GM19463 (cell line): ENCODE results near the gene PRR9.
A peak's percentile ranks its signal among the peaks of the same experiment; 100 is the strongest.
"Not testable (repeated sequence)": the region's sequence is repeated elsewhere in the genome, so short reads cannot be mapped to it uniquely, and the experiment has no call there.

Experiments
- ATAC-seq: cut with Tn5 transposase; IDR thresholded peaks from one replicate; pipeline ENCODE4 v1.9.1; 2021; ENCODE audit warnings: mild to moderate bottlenecking, moderate library complexity; ENCODE audit not compliant: unreplicated experiment

The PRR9 gene

DNA sequence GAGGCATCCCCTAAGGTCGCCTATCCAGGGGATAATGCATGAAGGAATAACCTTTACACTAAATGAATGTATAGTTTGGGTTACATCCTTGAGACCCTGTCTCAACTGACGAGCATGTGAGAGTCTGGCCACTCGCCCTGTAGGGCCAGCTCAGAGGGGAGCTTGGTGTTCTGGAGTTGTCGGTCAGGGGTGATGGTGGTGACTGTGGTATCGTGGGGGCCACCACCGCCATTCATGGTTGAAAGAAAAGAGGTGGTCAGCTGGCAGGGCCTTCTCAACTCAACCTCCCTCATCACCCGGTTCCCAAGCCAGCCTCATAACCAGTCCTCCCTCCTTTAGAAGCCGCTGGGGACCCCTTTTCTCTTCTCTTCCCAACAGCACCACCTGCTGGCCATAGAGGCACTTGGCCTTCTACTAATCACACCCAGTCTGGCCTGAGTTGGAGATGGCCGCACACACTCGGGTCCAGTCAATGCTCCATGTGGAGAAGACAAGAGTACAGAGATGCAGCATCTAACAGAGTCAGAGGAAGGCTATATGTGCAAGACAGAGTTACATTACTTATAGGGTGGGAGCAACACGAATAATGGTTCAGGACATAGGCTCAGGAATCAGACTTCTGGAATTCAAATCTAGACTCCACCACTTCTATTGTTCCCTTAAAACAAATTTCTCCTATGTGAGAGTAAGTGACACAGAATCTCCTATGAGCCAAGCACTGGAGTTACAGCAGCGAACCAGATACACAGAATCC is 11.9 kb downstream of the PRR9 start:
- not testable (repeated sequence) for ATAC-seq

DNA sequence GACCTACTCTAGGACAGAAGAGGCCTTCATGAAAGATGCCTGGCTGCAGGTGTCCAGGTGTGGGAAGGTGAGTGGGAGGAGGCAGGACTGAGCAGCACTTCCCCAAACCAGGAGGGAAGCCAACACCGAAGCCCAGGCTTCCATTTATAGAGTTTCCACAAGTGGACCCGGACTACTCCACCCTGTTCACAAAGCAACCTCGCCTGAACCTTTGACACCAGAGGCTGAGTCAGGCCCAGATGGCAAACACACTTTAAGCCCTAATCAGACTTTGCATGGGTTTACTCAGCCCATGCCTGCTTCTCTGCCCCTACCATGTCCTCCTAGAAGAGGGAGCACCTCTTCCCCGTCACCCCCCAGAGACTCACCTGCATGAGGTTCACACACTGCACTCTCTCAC is 14.0 kb downstream of the PRR9 start:
- ATAC-seq, result no peak

DNA sequence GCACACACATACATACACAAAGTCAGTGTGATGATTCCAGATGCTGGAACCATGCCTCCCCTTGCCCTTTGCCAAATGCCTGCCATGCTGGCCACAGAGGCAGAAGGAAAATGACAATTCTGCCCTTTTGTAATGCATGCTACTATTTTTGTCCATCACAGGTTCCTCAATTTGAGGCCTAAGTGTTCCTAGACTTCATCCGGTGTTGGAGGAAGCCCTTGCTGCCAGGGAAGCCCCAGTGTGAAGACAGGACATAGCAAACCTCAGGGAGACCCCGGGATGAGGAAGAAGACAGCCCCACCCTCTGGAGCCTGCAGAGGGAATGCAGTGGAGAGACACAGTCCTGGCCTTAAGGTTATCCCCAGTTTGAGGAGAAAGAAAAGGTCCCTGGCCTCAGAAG is 14.4 kb downstream of the PRR9 start:
- no peak for ATAC-seq

DNA sequence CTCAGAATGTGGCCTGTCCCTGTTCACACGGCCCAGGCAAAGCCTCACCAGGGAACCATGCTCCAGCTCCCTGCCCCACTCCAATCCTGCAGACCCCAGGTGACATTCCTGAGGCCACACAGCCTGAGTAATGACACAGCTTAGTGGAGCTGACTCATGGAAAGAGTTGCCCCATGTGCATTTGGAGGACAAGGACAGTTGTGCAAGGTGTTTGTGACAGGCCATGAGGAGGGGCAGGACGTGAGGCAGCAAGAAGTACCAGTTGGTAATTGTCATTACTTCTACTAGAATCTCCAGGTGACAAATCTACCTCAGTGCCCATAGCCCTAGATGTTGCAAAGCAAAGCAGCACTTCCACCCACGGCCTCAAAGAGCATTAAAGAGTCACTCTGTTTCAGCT is 15.2 kb downstream of the PRR9 start:
- ATAC-seq, result no peak

DNA sequence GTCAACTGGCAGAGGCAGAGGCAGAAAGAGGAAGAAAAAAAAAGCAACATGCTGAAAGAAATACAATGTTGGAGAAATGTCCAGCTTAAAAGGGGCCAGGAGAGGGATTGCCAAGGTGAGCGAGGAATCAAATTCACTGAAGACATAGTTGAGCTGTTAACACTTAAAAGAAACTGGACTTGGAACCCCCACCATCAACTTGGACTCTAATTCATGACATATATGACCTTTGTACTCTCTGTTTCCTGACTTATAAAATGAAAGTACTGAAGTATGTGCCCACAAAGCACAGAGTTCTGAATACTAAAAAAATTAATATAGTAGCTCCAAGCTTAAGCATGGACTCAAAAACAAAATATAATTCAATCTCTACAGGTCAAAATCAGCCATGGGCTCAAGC is 16.1 kb downstream of the PRR9 start:
- peak; percentile 56 for ATAC-seq

DNA sequence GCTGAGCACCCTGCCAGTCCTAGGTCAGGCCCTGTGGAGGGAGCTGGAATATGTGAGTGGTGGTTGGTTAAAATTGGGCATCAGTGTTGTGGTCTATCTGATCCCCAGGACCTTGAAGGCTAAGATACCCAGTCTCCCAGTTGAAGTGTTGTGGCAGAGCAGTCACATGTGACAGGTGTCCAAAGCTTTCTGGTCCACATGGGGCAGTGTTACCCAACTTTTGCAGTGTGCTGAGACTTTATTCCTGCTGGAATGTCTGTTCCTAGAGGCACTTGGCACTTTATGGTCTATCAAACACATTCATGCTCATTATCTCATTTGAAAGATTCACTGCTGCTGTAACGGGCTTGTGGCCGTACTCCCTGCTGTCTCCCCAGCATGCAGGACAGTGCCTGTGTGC is 21.1 kb downstream of the PRR9 start:
- ATAC-seq, result no peak

DNA sequence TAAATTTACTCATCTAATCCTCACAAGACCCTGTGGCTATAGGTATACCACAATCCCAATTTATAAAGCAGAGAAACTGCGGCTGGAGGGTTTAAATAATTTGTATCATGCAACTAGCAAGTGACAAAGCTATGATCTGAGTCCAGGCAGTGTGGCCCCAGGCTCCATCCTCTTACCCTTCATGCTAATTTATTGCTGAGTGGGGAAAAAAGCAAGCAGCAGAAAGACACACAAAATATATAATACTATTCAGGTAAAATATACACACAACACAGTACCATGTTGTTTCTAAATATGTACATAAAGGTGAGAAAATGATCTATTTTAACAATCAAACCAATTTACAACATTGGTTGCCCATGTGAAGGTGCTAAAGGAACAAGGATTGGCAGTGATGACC is 24.8 kb downstream of the PRR9 start:
- ATAC-seq, result no peak

DNA sequence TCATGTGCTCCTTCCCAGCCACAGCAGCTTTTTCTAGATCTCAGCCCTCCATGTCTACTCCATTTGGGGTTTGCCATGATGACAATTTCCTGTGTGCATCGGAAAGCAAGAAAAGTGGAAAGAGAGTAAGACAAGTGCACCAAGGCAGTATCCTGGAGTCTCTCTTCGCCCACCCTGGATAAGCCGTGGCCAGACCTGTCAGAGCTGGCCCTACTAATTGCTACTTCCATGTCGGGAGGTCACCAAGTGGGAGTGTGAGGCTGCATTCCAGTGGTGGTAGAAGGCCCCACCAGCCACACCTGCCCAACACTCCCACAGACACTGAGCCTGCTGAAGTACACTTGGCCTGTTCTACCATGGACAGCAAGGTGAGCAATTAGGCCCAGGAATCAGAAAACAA is 28.1 kb downstream of the PRR9 start:
- ATAC-seq, result no peak

DNA sequence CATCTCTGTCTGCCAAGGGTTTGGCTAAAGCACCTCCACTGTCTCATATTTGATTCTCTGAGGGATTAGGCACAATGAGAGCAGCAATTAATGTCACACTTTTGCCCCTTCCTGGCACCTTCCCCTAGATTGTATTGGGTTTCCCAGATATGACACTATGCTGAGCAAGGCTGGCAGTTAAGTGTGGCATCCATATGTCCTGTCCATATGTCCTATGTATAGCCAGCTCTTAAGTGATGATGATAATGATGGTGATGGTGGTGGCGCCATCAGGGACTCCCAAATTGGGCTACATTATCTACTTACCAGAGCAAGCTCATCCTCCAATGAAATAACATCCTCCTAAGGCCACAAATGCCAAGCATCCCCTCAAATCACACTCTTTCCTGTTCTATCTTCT is 28.6 kb downstream of the PRR9 start:
- no peak for ATAC-seq

DNA sequence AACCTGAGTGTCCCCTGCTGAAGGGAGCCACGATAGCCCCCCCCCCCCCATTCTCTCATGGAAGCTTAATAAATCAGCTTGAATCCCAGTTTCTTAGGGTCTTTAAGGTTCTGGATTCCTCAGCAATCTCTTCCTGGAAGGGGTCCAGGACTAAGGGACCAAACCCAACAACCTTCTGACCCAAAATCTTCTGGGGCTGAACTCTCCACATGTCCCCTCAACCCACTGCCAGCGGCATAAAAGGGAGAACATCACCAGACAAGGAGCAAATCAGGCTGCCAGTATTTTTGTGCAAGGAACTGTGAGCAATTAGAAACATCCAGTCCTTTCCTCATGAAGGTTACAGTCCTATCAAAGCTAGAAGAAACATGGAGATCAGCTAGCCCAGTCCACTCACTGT is 29.4 kb downstream of the PRR9 start:
- no peak for ATAC-seq

DNA sequence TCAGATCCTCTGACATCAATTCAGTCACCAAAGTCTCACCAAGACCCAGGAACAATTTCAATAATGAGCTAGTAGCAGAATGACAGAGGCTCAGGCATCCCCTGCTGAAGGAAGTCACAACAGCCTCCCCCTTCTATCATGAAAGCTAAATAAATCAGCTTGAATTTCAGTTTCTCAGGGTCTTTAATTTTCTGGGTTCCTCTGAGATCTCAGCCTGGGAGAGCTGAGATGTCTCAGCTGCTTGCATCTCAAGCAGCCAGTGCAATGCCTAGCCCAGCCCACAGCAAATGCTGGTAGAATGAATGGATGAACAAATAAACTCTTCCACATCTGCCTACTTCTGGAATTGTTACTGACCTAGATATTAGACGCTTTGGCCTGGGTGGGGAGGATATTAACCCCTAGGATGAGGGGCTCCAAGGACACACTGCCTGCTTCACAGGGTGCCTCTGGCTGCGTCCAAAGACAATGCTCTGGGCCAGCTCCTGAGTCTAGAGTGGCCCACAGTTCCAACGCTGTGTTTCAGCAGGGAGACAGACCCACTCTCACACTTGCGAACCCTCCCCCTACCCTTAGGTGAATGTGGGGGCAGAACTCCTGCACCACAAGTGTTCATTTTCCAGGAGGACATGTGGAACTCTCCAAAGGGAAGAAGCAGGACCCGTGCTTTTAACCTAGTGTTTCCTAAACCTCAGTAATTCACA is 30.9 kb downstream of the PRR9 start:
- no peak for ATAC-seq

DNA sequence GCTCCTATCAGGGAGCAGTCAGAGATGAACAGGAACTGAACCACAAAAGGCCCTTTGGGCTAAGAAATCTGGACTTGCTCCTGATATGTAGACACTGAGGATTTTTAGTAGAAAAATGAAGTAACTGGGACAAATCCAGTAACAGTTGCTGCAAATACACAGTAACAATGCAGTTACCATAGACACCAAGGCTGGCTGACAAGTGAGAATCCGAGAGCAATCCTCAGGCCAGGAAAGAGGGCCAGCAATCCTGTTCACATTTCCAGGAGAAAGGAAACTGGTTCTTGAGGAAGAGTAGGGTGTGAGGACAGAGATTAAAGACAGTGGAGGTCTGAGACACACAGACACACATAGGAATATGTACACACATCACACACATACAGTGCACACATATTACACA is 32.8 kb downstream of the PRR9 start:
- no peak for ATAC-seq

DNA sequence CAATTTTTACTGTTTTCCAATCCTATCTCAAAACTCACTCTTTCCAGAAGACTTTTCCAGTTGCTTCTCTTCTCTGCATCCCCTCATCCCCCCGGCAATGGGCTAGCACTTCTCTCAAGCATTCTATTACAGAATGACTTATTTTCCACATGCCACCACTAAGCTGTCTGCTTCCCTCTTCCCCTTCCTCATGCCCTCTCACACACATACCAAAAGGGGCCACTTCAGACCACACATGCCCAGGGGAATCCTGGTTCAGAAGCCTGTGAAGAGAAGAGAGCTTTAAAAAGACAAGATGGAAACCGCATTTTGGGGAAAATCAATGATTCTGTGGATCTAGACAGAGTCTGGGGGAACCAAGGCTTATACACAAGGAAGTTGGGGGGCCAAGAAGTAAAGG is 33.7 kb downstream of the PRR9 start:
- ATAC-seq, result no peak

DNA sequence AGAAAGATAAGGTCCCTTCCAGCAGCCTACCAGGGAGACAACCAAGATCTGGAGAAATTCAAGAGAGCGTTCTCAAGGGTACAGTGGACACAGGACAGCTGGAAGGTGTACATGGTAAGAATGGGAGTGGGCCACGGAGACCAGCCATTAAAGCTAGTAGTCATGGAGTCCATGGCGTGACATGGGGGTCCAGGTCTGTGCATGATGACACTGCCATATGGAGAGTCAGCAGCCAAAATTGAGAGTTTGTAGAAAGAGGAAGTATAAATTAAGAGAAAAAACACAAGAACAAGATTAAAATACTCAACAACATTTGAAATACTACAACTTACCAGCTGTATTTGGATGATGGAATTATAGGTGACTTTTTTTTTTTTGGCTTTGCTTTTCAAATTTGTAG is 34.2 kb downstream of the PRR9 start:
- no peak for ATAC-seq

DNA sequence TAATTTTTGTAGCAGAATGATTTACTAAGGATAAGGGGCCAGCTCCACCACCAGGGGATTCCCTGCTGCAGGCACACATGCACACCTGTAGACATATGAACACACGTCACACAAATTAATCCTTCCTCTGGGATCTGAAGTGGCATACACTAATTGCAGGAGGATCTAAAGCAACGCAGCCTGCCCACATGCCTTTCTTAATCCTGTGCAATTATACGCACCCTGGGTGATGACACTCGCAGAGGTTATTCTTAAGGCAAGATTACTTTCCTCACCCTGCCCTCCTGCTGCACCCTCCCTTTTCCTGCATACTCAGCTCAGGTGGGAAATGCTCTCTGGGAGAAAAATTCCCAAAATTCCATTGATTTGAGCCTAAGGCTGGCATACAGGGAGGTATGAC is 34.6 kb downstream of the PRR9 start:
- ATAC-seq, result no peak

DNA sequence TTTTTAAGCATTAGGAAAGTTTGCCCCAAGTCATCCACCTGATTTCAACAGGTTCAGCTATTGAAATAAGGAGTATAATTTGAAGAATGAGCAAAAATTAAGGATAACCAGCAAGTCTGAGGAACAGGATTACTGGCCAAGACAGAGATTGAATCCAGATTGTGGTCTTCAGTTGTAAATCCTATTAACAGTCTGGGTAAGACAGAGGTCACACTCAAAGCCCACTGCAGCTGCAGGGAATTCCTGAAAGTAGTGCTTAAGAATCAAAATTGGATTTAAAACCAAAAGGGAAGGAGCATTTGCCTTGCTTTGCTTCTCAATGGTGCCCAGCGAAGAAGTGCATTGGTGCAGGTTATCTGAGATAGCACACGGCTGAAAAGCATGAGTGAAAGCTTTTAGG is 35.7 kb downstream of the PRR9 start:
- ATAC-seq, result no peak

DNA sequence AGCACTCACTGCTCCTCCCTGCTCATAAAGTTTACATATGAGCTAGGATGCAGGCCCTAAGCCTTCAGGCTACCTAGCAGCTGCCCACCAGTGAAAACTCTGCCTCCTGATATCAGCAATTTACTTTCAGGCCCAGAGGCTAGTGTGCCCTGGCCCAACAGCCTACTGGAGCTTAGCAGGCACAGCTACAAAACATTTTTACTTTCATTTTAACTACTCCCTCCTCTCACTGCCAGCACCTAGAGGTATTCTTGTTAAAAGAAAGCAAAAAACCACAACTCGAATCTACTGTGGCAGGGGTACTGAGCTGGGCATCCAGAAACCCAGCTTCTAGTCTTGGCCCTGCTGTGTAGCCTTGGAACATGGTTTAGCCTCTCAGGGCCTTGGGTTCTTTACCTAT is 36.3 kb downstream of the PRR9 start:
- ATAC-seq, result peak; percentile 79

DNA sequence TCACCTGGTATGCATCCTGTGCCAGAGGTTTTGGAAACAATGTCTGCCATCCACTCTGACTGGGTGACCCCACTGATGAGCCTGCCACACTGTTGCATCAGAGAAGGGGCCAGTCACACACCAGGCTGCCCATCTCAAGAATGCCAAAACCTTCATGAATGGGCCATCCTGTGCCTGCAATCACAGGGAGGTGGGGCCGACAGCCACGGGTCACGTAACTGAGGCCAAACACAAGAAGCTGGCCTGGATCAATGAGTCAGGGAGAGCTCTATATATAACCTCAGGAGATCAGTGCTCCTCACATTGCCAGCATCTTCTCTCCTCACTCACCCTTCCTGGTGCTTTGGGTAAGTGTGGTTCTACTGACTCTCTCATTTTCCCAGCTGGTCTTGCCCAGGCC is 42.0 kb downstream of the PRR9 start, which contains the start of gene LORICRIN:
Gene LORICRIN (plus strand): TSS at position 301 of the 400 bp plus-strand sequence. CDS start 1,263 bp downstream, outside the sequence.
- ATAC-seq, result no peak

DNA sequence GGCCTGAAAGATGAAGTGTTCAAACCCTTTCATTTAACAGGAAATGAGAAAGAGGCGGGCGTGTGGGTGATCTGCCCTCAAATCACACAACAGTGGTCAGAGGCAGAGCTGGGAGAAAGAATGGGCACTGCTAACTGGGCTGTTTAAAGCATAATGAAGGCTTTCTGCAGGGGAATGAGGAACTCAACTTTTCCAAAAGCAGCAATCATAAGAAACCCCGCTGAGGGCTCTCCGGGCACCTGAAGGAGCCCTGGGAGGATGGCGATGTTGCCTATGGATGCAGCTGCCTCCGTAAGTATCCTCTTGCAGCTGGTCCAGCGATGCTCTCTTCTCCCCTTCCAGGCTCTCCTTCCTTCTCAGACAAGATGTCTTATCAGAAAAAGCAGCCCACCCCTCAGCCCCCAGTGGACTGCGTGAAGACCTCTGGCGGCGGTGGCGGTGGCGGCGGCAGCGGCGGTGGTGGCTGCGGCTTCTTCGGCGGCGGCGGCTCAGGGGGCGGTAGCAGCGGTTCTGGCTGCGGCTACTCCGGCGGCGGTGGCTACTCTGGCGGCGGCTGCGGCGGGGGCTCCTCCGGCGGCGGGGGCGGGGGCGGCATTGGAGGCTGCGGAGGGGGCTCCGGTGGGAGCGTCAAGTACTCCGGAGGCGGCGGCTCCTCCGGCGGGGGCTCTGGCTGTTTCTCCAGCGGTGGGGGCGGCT is 43.3 kb downstream of the PRR9 start:
- no peak for ATAC-seq

DNA sequence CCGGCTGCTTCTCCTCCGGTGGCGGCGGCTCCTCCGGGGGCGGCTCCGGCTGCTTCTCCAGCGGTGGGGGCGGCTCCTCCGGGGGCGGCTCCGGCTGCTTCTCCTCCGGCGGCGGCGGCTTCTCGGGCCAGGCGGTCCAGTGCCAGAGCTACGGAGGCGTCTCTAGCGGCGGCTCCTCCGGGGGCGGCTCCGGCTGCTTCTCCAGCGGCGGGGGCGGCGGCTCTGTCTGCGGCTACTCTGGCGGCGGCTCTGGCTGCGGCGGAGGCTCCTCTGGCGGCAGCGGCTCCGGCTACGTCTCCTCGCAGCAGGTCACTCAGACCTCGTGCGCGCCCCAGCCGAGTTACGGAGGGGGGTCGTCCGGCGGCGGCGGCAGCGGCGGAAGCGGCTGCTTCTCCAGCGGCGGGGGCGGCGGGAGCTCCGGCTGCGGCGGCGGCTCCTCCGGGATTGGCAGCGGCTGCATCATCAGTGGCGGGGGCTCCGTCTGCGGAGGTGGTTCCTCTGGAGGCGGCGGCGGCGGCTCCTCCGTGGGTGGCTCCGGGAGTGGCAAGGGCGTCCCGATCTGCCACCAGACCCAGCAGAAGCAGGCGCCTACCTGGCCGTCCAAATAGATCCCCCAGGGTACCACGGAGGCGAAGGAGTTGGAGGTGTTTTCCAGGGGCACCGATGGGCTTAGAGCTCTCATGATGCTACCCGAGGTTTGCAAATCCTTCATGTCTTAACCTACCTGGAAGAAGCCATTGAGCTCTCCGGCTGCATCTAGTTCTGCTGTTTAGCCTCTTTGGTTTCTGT is 44.1 kb downstream of the PRR9 start:
- no peak for ATAC-seq

DNA sequence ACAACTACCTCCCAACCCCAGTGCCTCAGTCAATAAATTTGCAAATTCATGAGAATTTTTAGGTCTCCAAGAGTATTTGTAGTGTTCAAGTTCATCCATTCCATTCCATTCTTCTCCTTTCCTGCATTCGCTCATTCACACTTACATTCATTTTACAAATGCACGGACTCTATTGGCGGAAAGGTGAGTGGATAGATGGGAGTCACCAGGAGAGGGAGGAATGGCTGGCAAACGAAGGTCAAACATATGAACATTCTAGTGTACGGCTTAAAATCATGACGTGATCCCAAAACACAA is 44.6 kb downstream of the PRR9 start:
- no peak for ATAC-seq
